Peyer's patch (tissue), 4 donors: ENCODE data around the gene ATXN1.
A peak's percentile ranks its signal among the peaks of the same experiment; 100 is the strongest.

Experiments used
- CTCF ChIP-seq, 6 experiments: fragments of 450-650 bp in 4 of 6; fragments of 200-600 bp in 2 of 6; sonication (generic) in 1 of 6; IDR thresholded peaks; one replicate each; pipeline ENCODE4 v1.5.1; 2017 to 2019; ENCODE audit warnings: antibody characterized with exemption in 6 of 6, mild to moderate bottlenecking in 3 of 6, moderate library complexity in 1 of 6
- POLR2A ChIP-seq, 2 donors: fragments of 450-650 bp; IDR thresholded peaks; one replicate each; pipeline ENCODE4 v1.5.1; 2017; ENCODE audit warnings: antibody characterized with exemption in 2 of 2, mild to moderate bottlenecking in 2 of 2, moderate library complexity in 2 of 2

- TF ChIP-seq CTCF (IDR thresholded peaks at IDR 0.05) (peak in 2 of 6 experiments; percentile 6 to 22), POLR2A (IDR thresholded peaks at IDR 0.05) (no peak)
These were observed 3.1 kb upstream of the ATXN1 start for GRCh38 chr6:16764188-16764950.
